Ovary (tissue), 3 donors: ENCODE results near the gene SOCS7.

Experiments used
- CTCF ChIP-seq, 3 donors: fragments of 450-650 bp in 2 of 3; fragments of 200-600 bp in 1 of 3; IDR thresholded peaks; one replicate each; pipeline versions ENCODE4 v1.5.1 to v1.8.0; 2016 to 2022; ENCODE audit warnings: antibody characterized with exemption in 3 of 3, mild to moderate bottlenecking in 1 of 3
- EP300 ChIP-seq: sonication (generic); formaldehyde crosslinking; IDR thresholded peaks from one replicate; pipeline ENCODE4 v1.6.1; 2017; ENCODE audit warnings: antibody characterized with exemption
- POLR2A ChIP-seq: fragments of 450-650 bp; IDR thresholded peaks from one replicate; pipeline ENCODE4 v1.6.1; 2017; ENCODE audit warnings: antibody characterized with exemption, mild to moderate bottlenecking, moderate library complexity
- donor health status: DM: no; HTN: no; CAD: no.

GRCh38 chr17:38430316-38430715 is 78.7 kb downstream of the SOCS7 start:
- no peak for TF ChIP-seq POLR2A
- TF ChIP-seq CTCF (IDR thresholded peaks at IDR 0.05) = no peak
- TF ChIP-seq EP300 = no peak
